OCI-LY1 (cell line): ENCODE measurements around the gene FBRSL1.

Source experiments
- CTCF ChIP-seq: fragments of 200-600 bp; sonication (generic), shearing (Covaris generic); IDR thresholded peaks from 2 replicates; pipeline ENCODE4 v1.5.1; 2017; ENCODE audit warnings: mild to moderate bottlenecking, antibody characterized with exemption, low read length, moderate library complexity, mixed read lengths
- EZH2 ChIP-seq: fragments of 200-600 bp; sonication (generic), shearing (Covaris generic); IDR thresholded peaks from 2 replicates; pipeline ENCODE4 v1.8.0; 2017; ENCODE audit warnings: borderline replicate concordance, mixed run types, mild to moderate bottlenecking, antibody characterized with exemption, low read length, moderate library complexity, mixed read lengths

GRCh38 chr12:132500142-132500855, 10.3 kb downstream of the FBRSL1 start:
- TF ChIP-seq CTCF (no peak), EZH2 (no peak)
